HepG2 (cell line): ENCODE measurements around the gene DSCAML1. TPM values are rescaled to one million over a fixed set of nuclear protein-coding genes. Genes with fewer than 3 reads are reported as not detected.

Source experiments
- ATAC-seq: fragments of 200-7000 bp; cut with Tn5 transposase; 3 replicates; pipeline ENCODE4 v1.9.1; 2020; ENCODE audit warnings: mild to moderate bottlenecking, moderate library complexity
- BruUV-seq: library from RNA; stranded (reverse); fragments of 400-500 nt; replicated peaks from 2 replicates; lab custom pipeline; 2021; lab: Mats Ljungman, UMichigan
- CTCF ChIA-PET: fragments of 300-600 bp; formaldehyde crosslinking; extraction: SDS; loops from one replicate; lab custom pipeline; 2021; ENCODE audit warnings: low total read pairs, inconsistent platforms, low intra/inter-chr PET ratio; lab: Yijun Ruan, JAX
- POLR2A ChIA-PET: fragments of 350-600 bp; sonication (Branson Sonifier 250); formaldehyde crosslinking; loops from one replicate; lab custom pipeline; 2020; ENCODE audit warnings: antibody characterized with exemption, inconsistent platforms; lab: Yijun Ruan, JAX
- DNase-seq: peaks from one replicate; pipeline ENCODE4 v3.0.0-alpha.2; 2015; ENCODE audit warnings: low spot score
- FAIRE-seq: peaks from 3 replicates; lab custom pipeline; 2011; peaks lifted over from hg19 to GRCh38; lab: Jason Lieb, UNC
- H2AFZ ChIP-seq: one replicate; pipeline ENCODE4 v1.6.1; 2011; ENCODE audit warnings: low read length, inconsistent platforms
- H3K27ac ChIP-seq: fragments of 300-600 bp; 3 replicates; pipeline ENCODE4 v1.8.0; 2011; ENCODE audit warnings: mixed run types, mild to moderate bottlenecking, mixed read lengths, low read length, inconsistent platforms; ENCODE audit not compliant: insufficient read depth; ENCODE audit errors: extremely low read length
- H3K27me3 ChIP-seq, 2 experiments: fragments of 200-600 bp in 1 of 2; 2 replicates in 1 of 2; 3 replicates in 1 of 2; pipeline versions ENCODE4 v1.6.0 to v1.8.0; 2011; ENCODE audit warnings: low read length in 2 of 2, mild to moderate bottlenecking in 2 of 2, moderate library complexity in 2 of 2, inconsistent platforms in 1 of 2; ENCODE audit not compliant: insufficient read depth in 2 of 2, control insufficient read depth in 1 of 2
- H3K36me3 ChIP-seq, 2 experiments: fragments of 200-600 bp in 1 of 2; replicated peaks in 1 of 2; 2 replicates in 1 of 2; 3 replicates in 1 of 2; pipeline versions ENCODE4 v1.5.1 to v1.8.0; 2011; ENCODE audit warnings: low read length in 2 of 2, inconsistent platforms in 1 of 2; ENCODE audit not compliant: insufficient read depth in 2 of 2, control insufficient read depth in 1 of 2
- H3K4me1 ChIP-seq: 2 replicates; pipeline ENCODE4 v1.5.1; 2012; ENCODE audit warnings: low read length, inconsistent platforms; ENCODE audit not compliant: insufficient read depth
- H3K4me2 ChIP-seq: 2 replicates; pipeline ENCODE4 v1.6.0; 2011; ENCODE audit warnings: low read depth, low read length, inconsistent platforms
- H3K4me3 ChIP-seq, 3 experiments: fragments of 200-600 bp in 1 of 3; sonication (generic), shearing (Covaris generic) in 1 of 3; replicated peaks in 1 of 3; 2 replicates each; pipeline ENCODE4 v1.5.1; 2011 to 2016; ENCODE audit warnings: low read length in 3 of 3, inconsistent platforms in 2 of 3, low read depth in 2 of 3, mild to moderate bottlenecking in 2 of 3, control low read depth in 1 of 3, mixed read lengths in 1 of 3; ENCODE audit not compliant: insufficient read depth in 1 of 3
- H3K79me2 ChIP-seq: one replicate; pipeline ENCODE4 v1.6.1; 2011; ENCODE audit warnings: low read length, inconsistent platforms; ENCODE audit not compliant: insufficient read depth
- H3K9ac ChIP-seq: 2 replicates; pipeline ENCODE4 v1.6.0; 2011; ENCODE audit warnings: mild to moderate bottlenecking, low read depth, low read length, inconsistent platforms; ENCODE audit not compliant: insufficient read depth
- H3K9me3 ChIP-seq: 2 replicates; pipeline ENCODE4 v1.5.1; 2012; ENCODE audit warnings: mild to moderate bottlenecking, low read length
- H4K20me1 ChIP-seq: 2 replicates; pipeline ENCODE4 v1.6.0; 2011; ENCODE audit warnings: inconsistent platforms, mild to moderate bottlenecking, low read length, moderate library complexity; ENCODE audit not compliant: insufficient read depth
- ERF ChIP-seq: IDR thresholded peaks from 2 replicates; pipeline ENCODE4 v1.6.1; 2018; ENCODE audit warnings: missing biosample characterization, missing genetic modification reagents
- FOXA3 ChIP-seq: IDR thresholded peaks from 2 replicates; pipeline ENCODE4 v1.6.1; 2016; ENCODE audit warnings: missing genetic modification reagents, missing compliant biosample characterization
- GFI1 ChIP-seq: sonication (generic); formaldehyde crosslinking; IDR thresholded peaks from 2 replicates; pipeline ENCODE4 v1.5.0; 2020; ENCODE audit warnings: missing genetic modification reagents, mild to moderate bottlenecking, borderline replicate concordance
- KAT2B ChIP-seq: fragments of 150-350 bp; IDR thresholded peaks from 2 replicates; pipeline ENCODE4 v1.6.1; 2014; ENCODE audit warnings: low read depth, low read length, borderline replicate concordance
- MZF1 ChIP-seq: sonication (generic); formaldehyde crosslinking; IDR thresholded peaks from 2 replicates; pipeline ENCODE4 v1.8.1; 2023; ENCODE audit warnings: mild to moderate bottlenecking, missing genetic modification reagents, borderline replicate concordance
- RFXAP ChIP-seq: sonication (generic); formaldehyde crosslinking; IDR thresholded peaks from 2 replicates; pipeline ENCODE4 v1.4.0; 2020; ENCODE audit warnings: missing genetic modification reagents, borderline replicate concordance
- SP1 ChIP-seq, 2 experiments: fragments of 450-650 bp in 1 of 2; sonication (generic) in 1 of 2; formaldehyde crosslinking in 1 of 2; IDR thresholded peaks; 2 replicates each; pipeline versions ENCODE4 v1.4.0 to v1.6.1; 2016 to 2020; ENCODE audit warnings: missing genetic modification reagents in 1 of 2
- TBX2 ChIP-seq: sonication (generic); formaldehyde crosslinking; IDR thresholded peaks from 2 replicates; pipeline ENCODE4 v1.5.0; 2020; ENCODE audit warnings: missing genetic modification reagents, mild to moderate bottlenecking, borderline replicate concordance
- THAP11 ChIP-seq: IDR thresholded peaks from 2 replicates; pipeline ENCODE4 v1.6.1; 2016; ENCODE audit warnings: missing biosample characterization, missing genetic modification reagents
- ZFP82 ChIP-seq: sonication (generic); formaldehyde crosslinking; IDR thresholded peaks from 2 replicates; pipeline ENCODE4 v1.5.1; 2020; ENCODE audit warnings: mild to moderate bottlenecking, missing genetic modification reagents, borderline replicate concordance
- ZNF33B ChIP-seq: sonication (generic); formaldehyde crosslinking; IDR thresholded peaks from 2 replicates; pipeline ENCODE4 v1.5.1; 2020; ENCODE audit warnings: mild to moderate bottlenecking, missing genetic modification reagents
- ZSCAN12 ChIP-seq: sonication (generic); formaldehyde crosslinking; IDR thresholded peaks from 2 replicates; pipeline ENCODE4 v1.9.0; 2021; ENCODE audit warnings: mild to moderate bottlenecking, missing genetic modification reagents
- WGBS: methylation state at CpG from one replicate; pipeline ENCODE4 v1.1.6; 2017; ENCODE audit warnings: low lambda C conversion rate; 5-methylcytosine and 5-hydroxymethylcytosine counted together
- in situ Hi-C: cut with HindIII; loops from 2 replicates; pipeline ENCODE4 v1.10.0; 2017; ENCODE audit warnings: low pct_unique_long_range_greater_than_20kb; ENCODE audit not compliant: extremely low pct_ligation_motif_present
- intact Hi-C: fragments of 100-400 bp; cut with micrococcal nuclease; formaldehyde crosslinking; loops from one replicate; pipeline ENCODE4 v1.10.0; 2022; ENCODE audit not compliant: unreplicated experiment
- polyA plus RNA-seq, 8 experiments: library from polyadenylated mRNA; depleted of rRNA in 3 of 8; stranded (reverse) in 7 of 8; unstranded in 1 of 8; fragments of >200 nt; fragmentation: Illumina TruSeq in 4 of 8; extraction: Trizol in 4 of 8; gene quantifications; 2 replicates each; pipeline versions ENCODE4 v1.2.1 to v1.2.3, GENCODE V29; 2011 to 2016; ENCODE audit warnings: low read depth in 4 of 8, missing spikeins in 1 of 8, mixed read lengths in 1 of 8; ENCODE audit not compliant: insufficient read depth in 1 of 8
- total RNA-seq, 5 experiments: library from RNA; depleted of rRNA; stranded (reverse); fragments of >200 nt; fragmentation: Illumina TruSeq; extraction: Trizol; gene quantifications; 2 replicates each; pipeline ENCODE4 v1.2.3, GENCODE V29; 2016; ENCODE audit warnings: low read depth in 1 of 5
- TF ChIP-seq, protein P1 (sequence below): sonication (generic); formaldehyde crosslinking; IDR thresholded peaks from 2 replicates; pipeline ENCODE4 v1.4.0; 2020; ENCODE audit warnings: mild to moderate bottlenecking, missing genetic modification reagents
- TF ChIP-seq, protein P2 (sequence below): sonication (generic); formaldehyde crosslinking; IDR thresholded peaks from 2 replicates; pipeline ENCODE4 v1.9.0; 2021; ENCODE audit warnings: missing genetic modification reagents, borderline replicate concordance
- TF ChIP-seq, protein P3 (sequence below): sonication (generic); formaldehyde crosslinking; IDR thresholded peaks from 2 replicates; pipeline ENCODE4 v1.5.0; 2020; ENCODE audit warnings: mild to moderate bottlenecking, missing genetic modification reagents
- TF ChIP-seq, protein P4 (sequence below): sonication (generic); formaldehyde crosslinking; IDR thresholded peaks from 2 replicates; pipeline ENCODE4 v1.5.0; 2020; ENCODE audit warnings: mild to moderate bottlenecking, missing genetic modification reagents
- TF ChIP-seq, protein P5 (sequence below): IDR thresholded peaks from 2 replicates; pipeline ENCODE4 v1.6.1; 2016

The DSCAML1 gene
- total and polyA plus RNA-seq, 2 of the 13 experiments (the other 11 are each of a cell fraction or from before 2014, with no cell fraction given): 0.29 to 0.40 TPM

DNA sequence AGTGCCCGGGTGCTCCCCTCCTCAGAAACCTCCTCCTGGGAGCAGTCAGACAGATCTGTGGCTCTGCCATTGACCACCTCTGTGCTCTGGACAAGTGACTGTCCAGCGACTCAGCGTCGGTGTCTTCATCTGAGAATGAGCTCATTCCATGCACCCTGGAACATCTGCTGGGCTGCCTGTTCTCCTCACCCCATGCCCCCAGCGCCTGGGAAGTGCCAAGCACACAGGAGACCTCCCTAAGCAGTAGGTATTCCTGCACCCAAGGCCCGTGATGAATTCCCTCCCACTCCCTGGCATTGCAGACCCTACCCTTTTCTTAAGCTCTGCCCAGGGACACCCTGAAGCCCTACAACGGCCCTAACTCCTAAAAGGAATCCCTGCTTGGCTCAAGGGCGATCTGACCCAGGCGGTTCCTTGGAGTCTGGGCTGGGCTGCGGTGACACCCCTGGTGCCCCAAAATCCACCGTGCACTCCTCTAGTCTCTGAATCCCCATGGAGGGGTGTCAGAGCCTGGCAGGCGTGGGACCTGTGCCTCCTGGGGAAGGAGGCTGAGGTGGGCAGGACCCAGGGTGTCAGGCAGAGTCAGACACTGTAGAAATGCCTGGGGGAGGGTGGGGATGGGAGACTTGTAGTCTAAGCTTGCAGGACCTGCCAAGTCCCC is 377.4 kb downstream of the DSCAML1 start:
- in situ Hi-C loops (no loop called here), intact Hi-C loops (loop anchor here (10.0 kb wide), 1 partner anchor 525 kb away; no protein-coding TSS in a partner anchor)
- Histone ChIP-seq H3K4me1 (peaks cover 36% of the 10 kb centered on the region), H3K9ac (peak overlapping the region; percentile 10; the same call in 1 of the 2 replicates), H3K4me3 (peak overlapping the region in 2 of 3 experiments; percentile 2 to 52; a peak in 2 of 6 replicates), H2AFZ (no peak overlapping the region), H3K27me3 (peaks cover 4 to 14% of the 10 kb centered on the region in 2 experiments; a peak in 2 of 5 replicates), H3K27ac (no peak overlapping the region), H3K4me2 (peak overlapping the region; percentile 63), H3K36me3 (no peaks in the 10 kb centered on the region), H4K20me1 (no peaks in the 10 kb centered on the region), H3K79me2 (no peaks in the 10 kb centered on the region), H3K9me3 (no peaks in the 10 kb centered on the region)
- CTCF ChIA-PET: no interaction called here
- FAIRE-seq (no peak), DNase-seq (no peak), ATAC-seq (peak; percentile 60)
- BruUV-seq: no TSS peak
- WGBS: 9% methylated on average over 6 of the region's 12 CpGs
- POLR2A ChIA-PET: no interaction called here
- TF ChIP-seq, protein P1, sequence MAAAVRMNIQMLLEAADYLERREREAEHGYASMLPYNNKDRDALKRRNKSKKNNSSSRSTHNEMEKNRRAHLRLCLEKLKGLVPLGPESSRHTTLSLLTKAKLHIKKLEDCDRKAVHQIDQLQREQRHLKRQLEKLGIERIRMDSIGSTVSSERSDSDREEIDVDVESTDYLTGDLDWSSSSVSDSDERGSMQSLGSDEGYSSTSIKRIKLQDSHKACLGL (CRISPR knock-in tag): no peak
- TF ChIP-seq, protein P2, sequence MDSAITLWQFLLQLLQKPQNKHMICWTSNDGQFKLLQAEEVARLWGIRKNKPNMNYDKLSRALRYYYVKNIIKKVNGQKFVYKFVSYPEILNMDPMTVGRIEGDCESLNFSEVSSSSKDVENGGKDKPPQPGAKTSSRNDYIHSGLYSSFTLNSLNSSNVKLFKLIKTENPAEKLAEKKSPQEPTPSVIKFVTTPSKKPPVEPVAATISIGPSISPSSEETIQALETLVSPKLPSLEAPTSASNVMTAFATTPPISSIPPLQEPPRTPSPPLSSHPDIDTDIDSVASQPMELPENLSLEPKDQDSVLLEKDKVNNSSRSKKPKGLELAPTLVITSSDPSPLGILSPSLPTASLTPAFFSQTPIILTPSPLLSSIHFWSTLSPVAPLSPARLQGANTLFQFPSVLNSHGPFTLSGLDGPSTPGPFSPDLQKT (CRISPR knock-in tag): no peak
- TF ChIP-seq ZSCAN12: no peak
- TF ChIP-seq KAT2B: no peak
- TF ChIP-seq, protein P3, sequence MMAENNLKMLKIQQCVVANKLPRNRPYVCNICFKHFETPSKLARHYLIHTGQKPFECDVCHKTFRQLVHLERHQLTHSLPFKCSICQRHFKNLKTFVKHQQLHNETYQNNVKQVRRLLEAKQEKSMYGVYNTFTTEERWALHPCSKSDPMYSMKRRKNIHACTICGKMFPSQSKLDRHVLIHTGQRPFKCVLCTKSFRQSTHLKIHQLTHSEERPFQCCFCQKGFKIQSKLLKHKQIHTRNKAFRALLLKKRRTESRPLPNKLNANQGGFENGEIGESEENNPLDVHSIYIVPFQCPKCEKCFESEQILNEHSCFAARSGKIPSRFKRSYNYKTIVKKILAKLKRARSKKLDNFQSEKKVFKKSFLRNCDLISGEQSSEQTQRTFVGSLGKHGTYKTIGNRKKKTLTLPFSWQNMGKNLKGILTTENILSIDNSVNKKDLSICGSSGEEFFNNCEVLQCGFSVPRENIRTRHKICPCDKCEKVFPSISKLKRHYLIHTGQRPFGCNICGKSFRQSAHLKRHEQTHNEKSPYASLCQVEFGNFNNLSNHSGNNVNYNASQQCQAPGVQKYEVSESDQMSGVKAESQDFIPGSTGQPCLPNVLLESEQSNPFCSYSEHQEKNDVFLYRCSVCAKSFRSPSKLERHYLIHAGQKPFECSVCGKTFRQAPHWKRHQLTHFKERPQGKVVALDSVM (CRISPR knock-in tag): no peak
- TF ChIP-seq ERF: no peak
- TF ChIP-seq ZFP82 (CRISPR knock-in tag): no peak
- no peak for TF ChIP-seq GFI1 (CRISPR knock-in tag)
- TF ChIP-seq SP1 (IDR thresholded peaks at IDR 0.05): no peak
- TF ChIP-seq SP1 (CRISPR knock-in tag; IDR thresholded peaks at IDR 0.05): no peak
- TF ChIP-seq, protein P4, sequence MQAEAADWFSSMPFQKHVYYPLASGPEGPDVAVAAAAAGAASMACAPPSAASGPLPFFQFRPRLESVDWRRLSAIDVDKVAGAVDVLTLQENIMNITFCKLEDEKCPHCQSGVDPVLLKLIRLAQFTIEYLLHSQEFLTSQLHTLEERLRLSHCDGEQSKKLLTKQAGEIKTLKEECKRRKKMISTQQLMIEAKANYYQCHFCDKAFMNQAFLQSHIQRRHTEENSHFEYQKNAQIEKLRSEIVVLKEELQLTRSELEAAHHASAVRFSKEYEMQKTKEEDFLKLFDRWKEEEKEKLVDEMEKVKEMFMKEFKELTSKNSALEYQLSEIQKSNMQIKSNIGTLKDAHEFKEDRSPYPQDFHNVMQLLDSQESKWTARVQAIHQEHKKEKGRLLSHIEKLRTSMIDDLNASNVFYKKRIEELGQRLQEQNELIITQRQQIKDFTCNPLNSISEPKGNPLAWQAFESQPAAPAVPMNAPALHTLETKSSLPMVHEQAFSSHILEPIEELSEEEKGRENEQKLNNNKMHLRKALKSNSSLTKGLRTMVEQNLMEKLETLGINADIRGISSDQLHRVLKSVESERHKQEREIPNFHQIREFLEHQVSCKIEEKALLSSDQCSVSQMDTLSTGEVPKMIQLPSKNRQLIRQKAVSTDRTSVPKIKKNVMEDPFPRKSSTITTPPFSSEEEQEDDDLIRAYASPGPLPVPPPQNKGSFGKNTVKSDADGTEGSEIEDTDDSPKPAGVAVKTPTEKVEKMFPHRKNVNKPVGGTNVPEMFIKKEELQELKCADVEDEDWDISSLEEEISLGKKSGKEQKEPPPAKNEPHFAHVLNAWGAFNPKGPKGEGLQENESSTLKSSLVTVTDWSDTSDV (CRISPR knock-in tag): no peak
- TF ChIP-seq TBX2 (CRISPR knock-in tag): no peak
- no peak for TF ChIP-seq MZF1 (CRISPR knock-in tag)
- TF ChIP-seq, protein P5, sequence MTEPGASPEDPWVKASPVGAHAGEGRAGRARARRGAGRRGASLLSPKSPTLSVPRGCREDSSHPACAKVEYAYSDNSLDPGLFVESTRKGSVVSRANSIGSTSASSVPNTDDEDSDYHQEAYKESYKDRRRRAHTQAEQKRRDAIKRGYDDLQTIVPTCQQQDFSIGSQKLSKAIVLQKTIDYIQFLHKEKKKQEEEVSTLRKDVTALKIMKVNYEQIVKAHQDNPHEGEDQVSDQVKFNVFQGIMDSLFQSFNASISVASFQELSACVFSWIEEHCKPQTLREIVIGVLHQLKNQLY (CRISPR knock-in tag): no peak
- TF ChIP-seq ZNF33B: no peak
- no peak for TF ChIP-seq FOXA3 (CRISPR knock-in tag)
- TF ChIP-seq RFXAP (CRISPR knock-in tag): no peak
- no peak for TF ChIP-seq THAP11
